ENCODE results near the gene RIMBP2. TPM values are rescaled to one million over a fixed set of nuclear protein-coding genes. Genes with fewer than 3 reads are reported as not detected.

Gene RIMBP2
- total and polyA plus RNA-seq, 2 experiments from 2014 or later = 0.31 to 0.37 TPM

- TF ChIP-seq CTCF (conservative IDR thresholded peaks at IDR 0.05; ENCODE audit: low read depth in 2 of 2) (no peak), EZH2phosphoT487 (IDR thresholded peaks at IDR 0.05; ENCODE audit: unreplicated experiment) (no peak), EZH2 (IDR thresholded peaks at IDR 0.05; ENCODE audit: low read depth, unreplicated experiment) (no peak), STAT1 (IDR thresholded peaks at IDR 0.05; ENCODE audit: unreplicated experiment) (no peak)
Measured at GRCh38 chr12:130742716-130743115, 26.6 kb upstream of the RIMBP2 start (continued).

GRCh38 chr12:130742112-130742511 is 26.0 kb upstream of the RIMBP2 start:
- TF ChIP-seq CREB1 (CRISPR knock-in tag; IDR thresholded peaks at IDR 0.05; ENCODE audit: low read depth) (no peak), ETS1 (IDR thresholded peaks at IDR 0.05) (no peak)
- H3K79me2 ChIP-seq (replicated peaks; ENCODE audit: insufficient read depth) = no peaks in the 10 kb centered on the region
- DNase-seq (ENCODE audit: low spot score) = no peak

GRCh38 chr12:130739571-130739970 is 23.5 kb upstream of the RIMBP2 start:
- H3K79me2 ChIP-seq (replicated peaks; ENCODE audit: insufficient read depth) = no peaks in the 10 kb centered on the region
- H3K9me3 Mint-ChIP-seq = peaks cover 89% of the 10 kb centered on the region
- no peak for ATAC-seq
- peaks cover 3% of the 10 kb centered on the region for H3K27me3 Mint-ChIP-seq (ENCODE audit: insufficient read depth, low read depth, poor library complexity)
- no peak for DNase-seq (ENCODE audit: low spot score)
- H3K36me3 Mint-ChIP-seq (ENCODE audit: low read depth) = peaks cover 7% of the 10 kb centered on the region; the same call in 1 of the 3 replicates
- no peak overlapping the region for H3K4me2 ChIP-seq
- no peaks in the 10 kb centered on the region; the same call in 1 of the 2 replicates for H3K36me3 ChIP-seq (ENCODE audit: insufficient read depth)
- H3K4me3 ChIP-seq = no peak overlapping the region
- no peaks in the 10 kb centered on the region for H3K4me1 Mint-ChIP-seq
- no peaks in the 10 kb centered on the region for H3K4me1 ChIP-seq (ENCODE audit: insufficient read depth)
- H4K20me1 ChIP-seq (replicated peaks; ENCODE audit: insufficient read depth) = no peaks in the 10 kb centered on the region
- no peak overlapping the region for H3K27ac ChIP-seq (ENCODE audit: low read depth)
- H2AFZ ChIP-seq = no peak overlapping the region
- H3F3A ChIP-seq (replicated peaks; ENCODE audit: low read depth) = no peaks in the 10 kb centered on the region
- H3K9me2 ChIP-seq (ENCODE audit: insufficient read depth) = no peaks in the 10 kb centered on the region; the same call in 1 of the 2 replicates
- H3K4me3 Mint-ChIP-seq = no peak overlapping the region
- no peak overlapping the region for H3K27ac Mint-ChIP-seq
- H3K27me3 ChIP-seq (ENCODE audit: insufficient read depth) = no peaks in the 10 kb centered on the region
- TF ChIP-seq STAT1 (IDR thresholded peaks at IDR 0.05; ENCODE audit: unreplicated experiment) = no peak
- no peak for TF ChIP-seq ZNF462 (CRISPR knock-in tag; IDR thresholded peaks at IDR 0.05)
- TF ChIP-seq POLR2AphosphoS5 (IDR thresholded peaks at IDR 0.05; ENCODE audit: low read depth) = no peak

More at GRCh38 chr12:130742112-130742511, 26.0 kb upstream of the RIMBP2 start:
- Histone ChIP-seq H3K36me3 (ENCODE audit: insufficient read depth) (no peaks in the 10 kb centered on the region; the same call in 1 of the 2 replicates), H4K20me1 (replicated peaks; ENCODE audit: insufficient read depth) (no peaks in the 10 kb centered on the region), H3K27me3 (ENCODE audit: insufficient read depth) (no peaks in the 10 kb centered on the region), H3K9me2 (ENCODE audit: insufficient read depth) (no peaks in the 10 kb centered on the region), H3K4me3 (no peak overlapping the region), H3F3A (replicated peaks; ENCODE audit: low read depth) (no peaks in the 10 kb centered on the region), H3K4me1 (ENCODE audit: insufficient read depth) (no peaks in the 10 kb centered on the region), H3K27ac (ENCODE audit: low read depth) (no peak overlapping the region), H3K4me2 (no peak overlapping the region), H2AFZ (no peak overlapping the region)
- Mint-ChIP-seq H3K36me3 (ENCODE audit: low read depth) (peaks cover 7% of the 10 kb centered on the region; the same call in 1 of the 3 replicates), H3K27ac (no peak overlapping the region), H3K4me1 (no peaks in the 10 kb centered on the region), H3K9me3 (peaks cover 81% of the 10 kb centered on the region), H3K27me3 (ENCODE audit: insufficient read depth, low read depth, poor library complexity) (peaks cover 1% of the 10 kb centered on the region), H3K4me3 (no peak overlapping the region)
- ATAC-seq = no peak
